HEK293T (cell line): ENCODE data around the gene CA14.

Experiments used
- CTCF ChIA-PET: fragments of 350-600 bp; formaldehyde crosslinking; extraction: SDS; loops from one replicate; lab custom pipeline; 2021; ENCODE audit warnings: antibody characterized with exemption, inconsistent platforms; lab: Yijun Ruan, JAX
- POLR2A ChIA-PET: fragments of 350-600 bp; formaldehyde crosslinking; extraction: SDS; loops from one replicate; lab custom pipeline; 2020; ENCODE audit warnings: antibody characterized with exemption, inconsistent platforms; lab: Yijun Ruan, JAX
- DNase-seq: peaks from one replicate; pipeline ENCODE4 v3.0.0; 2012; ENCODE audit warnings: mixed read lengths; ENCODE audit errors: extremely low spot score
- ARNT ChIP-seq: fragments of 450-650 bp; IDR thresholded peaks from 2 replicates; pipeline ENCODE4 v1.6.1; 2017; ENCODE audit warnings: mild to moderate bottlenecking
- BHLHE40 ChIP-seq: fragments of 450-650 bp; IDR thresholded peaks from 2 replicates; pipeline ENCODE4 v1.6.1; 2016; ENCODE audit warnings: mild to moderate bottlenecking, moderate library complexity, borderline replicate concordance
- CTBP1 ChIP-seq: fragments of 450-650 bp; IDR thresholded peaks from 2 replicates; pipeline ENCODE4 v1.6.1; 2016; ENCODE audit warnings: borderline replicate concordance
- ELF4 ChIP-seq: fragments of 450-650 bp; IDR thresholded peaks from 2 replicates; pipeline ENCODE4 v1.6.1; 2017; ENCODE audit warnings: antibody characterized with exemption
- FOXA1 ChIP-seq: fragments of 450-650 bp; IDR thresholded peaks from 2 replicates; pipeline ENCODE4 v1.6.1; 2016; ENCODE audit warnings: mild to moderate bottlenecking
- FOXM1 ChIP-seq: fragments of 450-650 bp; IDR thresholded peaks from 2 replicates; pipeline ENCODE4 v1.6.1; 2017; ENCODE audit warnings: mild to moderate bottlenecking, borderline replicate concordance
- HDGF ChIP-seq: fragments of 450-650 bp; IDR thresholded peaks from 2 replicates; pipeline ENCODE4 v1.6.1; 2017; ENCODE audit warnings: antibody characterized with exemption, borderline replicate concordance
- L3MBTL2 ChIP-seq: fragments of 450-650 bp; conservative IDR thresholded peaks from 2 replicates; pipeline ENCODE4 v1.6.1; 2016; ENCODE audit warnings: mild to moderate bottlenecking
- LEF1 ChIP-seq: fragments of 450-650 bp; IDR thresholded peaks from 2 replicates; pipeline ENCODE4 v1.6.1; 2017; ENCODE audit warnings: mild to moderate bottlenecking, borderline replicate concordance
- NFRKB ChIP-seq: fragments of 450-650 bp; IDR thresholded peaks from 2 replicates; pipeline ENCODE4 v1.6.1; 2016; ENCODE audit warnings: mild to moderate bottlenecking, moderate library complexity
- SP1 ChIP-seq: fragments of 450-650 bp; IDR thresholded peaks from 2 replicates; pipeline ENCODE4 v1.6.1; 2017
- SUZ12 ChIP-seq: fragments of 450-650 bp; IDR thresholded peaks from 2 replicates; pipeline ENCODE4 v1.6.1; 2016; ENCODE audit warnings: mild to moderate bottlenecking
- TARDBP ChIP-seq: fragments of 450-650 bp; IDR thresholded peaks from 2 replicates; pipeline ENCODE4 v1.6.1; 2016
- ZNF384 ChIP-seq: fragments of 450-650 bp; IDR thresholded peaks from 2 replicates; pipeline ENCODE4 v1.6.1; 2016

CA14 gene

DNA sequence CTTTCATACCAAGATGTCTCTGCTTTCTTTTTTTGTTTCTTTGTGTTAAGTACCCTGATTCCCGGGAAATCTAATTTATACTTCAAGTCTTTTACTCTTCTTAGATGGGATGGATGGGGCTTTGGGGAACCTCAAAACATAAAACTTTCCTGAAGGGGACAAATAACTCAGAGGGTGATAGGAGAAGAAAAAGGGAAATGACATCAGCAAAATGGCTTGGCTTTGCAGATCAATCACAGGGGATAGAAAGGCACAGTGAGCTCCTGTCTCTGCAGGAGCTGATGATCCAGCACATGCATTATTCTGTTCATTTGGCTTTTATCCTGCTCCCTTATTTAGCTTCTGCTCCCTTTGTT lies 1.4 kb upstream of the CA14 start:
- TF ChIP-seq ELF4 = no peak
- no peak for TF ChIP-seq BHLHE40
- TF ChIP-seq ZNF384 = no peak
- TF ChIP-seq ARNT = no peak
- TF ChIP-seq LEF1 = no peak
- TF ChIP-seq FOXA1 = no peak
- no peak for TF ChIP-seq SP1
- TF ChIP-seq SUZ12 = no peak
- TF ChIP-seq NFRKB = no peak
- TF ChIP-seq FOXM1 = no peak
- no peak for TF ChIP-seq HDGF
- POLR2A ChIA-PET = interaction anchor here (0.6 to 10.0 kb wide), 13 partner anchors 15 to 279 kb away, joined by 3 to 137 read pairs (median 4); partner anchors contain the start of genes APH1A, C1orf54 and PRPF3
- CTCF ChIA-PET = interaction anchor here (0.6 to 2.9 kb wide), 11 partner anchors 9 to 739 kb away, joined by 3 to 38 read pairs (median 5); partner anchors contain the start of genes APH1A, C1orf54 and CIART
- no peak for DNase-seq

DNA sequence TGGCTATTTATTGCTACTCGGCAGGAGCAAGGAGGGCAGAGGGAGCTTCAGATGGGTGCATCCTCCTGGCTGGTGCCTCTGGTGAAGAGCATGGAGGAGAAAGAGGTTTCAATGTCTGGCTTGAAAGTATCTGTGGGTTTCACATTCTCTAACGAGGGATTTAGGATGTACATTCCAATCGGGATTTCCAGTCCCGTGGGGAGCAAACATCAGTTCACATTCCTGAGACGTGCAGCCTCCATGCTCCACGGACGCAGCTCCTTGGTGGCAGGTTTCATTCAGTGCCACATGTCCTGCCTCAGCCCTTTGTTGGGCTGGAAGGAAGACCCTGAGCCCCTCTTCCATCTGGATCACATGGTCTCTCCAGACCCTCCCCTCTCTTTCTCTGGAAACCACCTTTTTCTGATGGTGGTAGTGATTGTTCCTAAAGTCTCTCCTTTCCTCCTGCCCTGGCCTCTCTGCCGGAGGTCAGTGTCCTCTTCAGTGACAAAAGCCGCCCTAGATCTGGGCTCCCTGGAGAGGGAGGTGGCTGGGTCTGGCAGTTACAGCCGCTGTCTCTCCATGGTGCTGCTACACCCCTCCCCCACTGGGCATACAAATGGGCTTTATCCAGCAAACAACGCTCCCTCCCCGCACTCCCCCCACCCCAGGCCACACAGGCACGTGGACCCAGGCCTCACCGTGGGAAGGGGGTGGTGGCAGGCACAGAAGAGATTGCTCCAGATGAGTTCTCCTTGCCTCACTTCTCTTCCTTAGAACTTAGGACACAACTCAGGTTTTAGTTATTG lies 826 bp upstream of the CA14 start:
- TF ChIP-seq CTBP1 (no peak), L3MBTL2 (peak; percentile 37; the same call in 1 of the 2 replicates)
- POLR2A ChIA-PET = interaction anchor here (0.6 to 10.0 kb wide), 13 partner anchors 15 to 278 kb away, joined by 3 to 137 read pairs (median 3); partner anchors contain the start of genes APH1A, C1orf54, CIART and PRPF3
- DNase-seq = peak; percentile 13
- CTCF ChIA-PET = interaction anchor here (0.6 to 2.9 kb wide), 9 partner anchors 10 to 739 kb away, joined by 3 to 38 read pairs (median 8); partner anchors contain the start of genes APH1A, C1orf54 and CIART

DNA sequence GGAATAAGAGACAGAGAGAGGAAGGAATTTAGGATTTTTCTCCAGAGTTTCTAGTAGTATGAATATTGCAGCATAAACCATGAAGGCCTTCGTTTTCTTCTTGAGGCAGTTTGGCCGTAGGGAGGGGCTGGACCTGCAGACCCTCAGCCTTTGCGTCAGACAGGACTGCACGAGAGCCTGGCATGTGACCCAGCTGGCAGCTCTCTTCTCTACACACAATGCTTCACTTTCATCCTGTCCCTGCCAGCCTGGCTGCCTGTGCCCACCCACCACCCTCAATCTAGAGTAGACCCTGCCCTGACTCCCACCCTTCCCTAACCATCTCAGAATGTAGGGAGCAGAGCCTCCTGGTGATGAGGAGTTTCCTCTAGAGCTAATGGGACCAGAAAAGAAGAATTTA lies 1.6 kb downstream of the CA14 start:
- CTCF ChIA-PET = interaction anchor here (2.1 kb wide), 1 partner anchor 14 kb away, joined by 7 read pairs; the partner anchor contains the start of gene C1orf54
- DNase-seq = peak; percentile 4
- TF ChIP-seq ELF4 (no peak), L3MBTL2 (no peak), SUZ12 (no peak), BHLHE40 (no peak), SP1 (no peak), CTBP1 (no peak), FOXM1 (no peak), LEF1 (no peak)
- POLR2A ChIA-PET = interaction anchor here (0.8 to 10.0 kb wide), 4 partner anchors 12 to 320 kb away, joined by 3 to 137 read pairs (median 3); partner anchors contain the start of genes APH1A, C1orf54, MCL1 and RPRD2

DNA sequence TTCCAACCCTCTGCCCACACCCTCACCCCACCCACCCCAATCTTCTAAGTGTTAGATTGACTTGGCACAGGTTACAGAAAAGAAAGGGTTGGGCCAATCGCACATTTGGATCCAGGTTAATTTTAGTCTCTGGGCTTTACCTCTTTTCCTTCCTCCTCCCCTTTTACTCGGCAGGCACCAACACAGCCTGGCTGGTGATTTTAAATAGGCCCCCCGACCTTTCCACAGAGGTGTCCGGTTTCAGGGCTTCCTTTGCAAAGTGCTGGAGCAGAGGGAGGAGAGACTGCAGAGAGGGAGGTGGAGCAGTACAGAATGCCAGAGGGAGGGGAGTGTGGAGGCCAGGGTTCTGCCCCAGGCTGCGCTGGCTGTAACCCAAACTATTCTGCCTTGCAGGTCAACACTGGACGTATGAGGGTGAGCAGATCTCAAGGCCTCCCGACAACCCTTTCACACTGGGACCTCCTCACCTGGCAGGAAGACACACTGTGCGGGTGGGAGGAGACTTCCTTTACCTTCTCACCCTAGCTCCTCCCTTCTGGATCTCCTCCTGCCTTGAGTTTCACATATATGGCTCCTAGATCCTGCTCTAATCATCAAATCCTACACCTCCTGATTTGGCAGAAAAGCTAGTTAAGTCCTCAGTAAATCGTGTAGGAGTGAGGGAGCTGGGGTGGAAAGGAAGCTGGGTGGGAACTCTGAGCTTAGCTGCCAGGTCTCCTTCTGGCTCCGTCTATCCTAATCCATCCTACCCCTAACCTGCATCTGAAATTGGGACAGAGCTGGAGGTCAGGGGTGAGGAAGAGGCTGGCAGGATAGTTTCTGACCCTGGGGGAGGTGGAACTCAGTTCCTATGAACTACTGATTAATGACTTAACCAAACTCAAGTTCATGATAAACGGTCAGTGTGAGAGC lies 2.4 kb downstream of the CA14 start:
- POLR2A ChIA-PET = interaction anchor here (0.8 to 10.0 kb wide), 6 partner anchors 11 to 319 kb away, joined by 3 to 137 read pairs (median 3); partner anchors contain the start of genes ANP32E, APH1A, C1orf54 and MCL1
- CTCF ChIA-PET = interaction anchor here (0.6 to 2.1 kb wide), 2 partner anchors 13 to 334 kb away, joined by 7 read pairs; partner anchors contain the start of gene C1orf54

DNA sequence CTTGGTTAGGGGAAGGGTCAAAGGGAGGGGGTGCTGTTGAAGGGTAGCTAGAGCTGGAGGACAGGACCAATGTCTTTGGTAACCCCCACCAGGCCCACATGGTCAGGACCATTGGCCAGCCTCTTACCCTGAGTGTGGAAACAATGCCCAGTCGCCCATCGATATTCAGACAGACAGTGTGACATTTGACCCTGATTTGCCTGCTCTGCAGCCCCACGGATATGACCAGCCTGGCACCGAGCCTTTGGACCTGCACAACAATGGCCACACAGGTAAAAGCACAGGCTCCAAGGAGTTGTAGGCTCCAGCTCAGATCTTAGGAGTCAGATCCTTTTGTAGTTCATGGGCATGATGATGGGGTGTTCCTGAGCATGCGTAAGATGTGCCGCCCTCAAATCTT lies 3.8 kb downstream of the CA14 start:
- TF ChIP-seq SP1 = no peak
- no peak for TF ChIP-seq LEF1
- TF ChIP-seq ELF4 = no peak
- no peak for TF ChIP-seq SUZ12
- no peak for TF ChIP-seq TARDBP
- TF ChIP-seq FOXA1 = no peak
- TF ChIP-seq BHLHE40 = no peak
- POLR2A ChIA-PET = interaction anchor here (0.9 to 10.0 kb wide), 3 partner anchors 10 to 34 kb away, joined by 3 to 137 read pairs (median 3); partner anchors contain the start of genes APH1A and C1orf54
- DNase-seq = no peak
- CTCF ChIA-PET = no interaction called here

More for the DNA sequence above, 2.4 kb downstream of the CA14 start:
- TF ChIP-seq HDGF (peak; percentile 11; the same call in 1 of the 2 replicates), FOXA1 (no peak)
- peak; percentile 48 for DNase-seq

DNA sequence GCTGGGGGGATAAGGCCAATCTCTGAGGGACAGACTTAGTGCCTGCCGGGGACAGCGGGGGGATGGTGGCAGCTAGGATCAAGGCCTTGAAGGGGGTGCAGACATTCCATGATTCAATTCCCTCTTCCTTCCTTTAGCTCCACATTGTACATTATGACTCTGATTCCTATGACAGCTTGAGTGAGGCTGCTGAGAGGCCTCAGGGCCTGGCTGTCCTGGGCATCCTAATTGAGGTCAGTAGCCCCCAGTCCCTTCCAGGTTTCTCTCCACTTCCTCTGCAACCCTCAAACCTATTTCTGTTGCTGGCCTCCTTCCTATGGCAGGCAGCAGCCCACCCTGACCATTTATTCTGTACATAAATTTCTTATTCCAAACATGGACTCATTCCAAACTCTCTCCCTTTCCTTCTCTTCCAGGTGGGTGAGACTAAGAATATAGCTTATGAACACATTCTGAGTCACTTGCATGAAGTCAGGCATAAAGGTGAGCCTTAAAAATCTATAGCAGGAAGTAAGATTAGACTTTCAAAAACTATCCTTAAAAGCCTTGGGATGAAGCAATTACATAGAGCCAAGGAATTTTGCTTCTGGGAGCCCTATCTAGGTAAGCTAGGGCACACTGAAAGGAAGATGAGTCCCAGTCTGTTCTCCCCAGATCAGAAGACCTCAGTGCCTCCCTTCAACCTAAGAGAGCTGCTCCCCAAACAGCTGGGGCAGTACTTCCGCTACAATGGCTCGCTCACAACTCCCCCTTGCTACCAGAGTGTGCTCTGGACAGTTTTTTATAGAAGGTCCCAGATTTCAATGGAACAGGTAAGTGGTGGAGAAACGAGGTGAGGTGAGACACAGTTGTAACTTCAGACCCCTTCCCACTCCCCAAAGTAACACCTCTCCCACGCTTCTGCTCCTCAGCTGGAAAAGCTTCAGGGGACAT lies 5.1 kb downstream of the CA14 start:
- TF ChIP-seq NFRKB = no peak
- ChIA-PET POLR2A (interaction anchor here (0.9 to 10.0 kb wide), 5 partner anchors 9 to 329 kb away, joined by 3 to 137 read pairs (median 3); partner anchors contain the start of genes APH1A and C1orf54), CTCF (no interaction called here)
- no peak for DNase-seq

DNA sequence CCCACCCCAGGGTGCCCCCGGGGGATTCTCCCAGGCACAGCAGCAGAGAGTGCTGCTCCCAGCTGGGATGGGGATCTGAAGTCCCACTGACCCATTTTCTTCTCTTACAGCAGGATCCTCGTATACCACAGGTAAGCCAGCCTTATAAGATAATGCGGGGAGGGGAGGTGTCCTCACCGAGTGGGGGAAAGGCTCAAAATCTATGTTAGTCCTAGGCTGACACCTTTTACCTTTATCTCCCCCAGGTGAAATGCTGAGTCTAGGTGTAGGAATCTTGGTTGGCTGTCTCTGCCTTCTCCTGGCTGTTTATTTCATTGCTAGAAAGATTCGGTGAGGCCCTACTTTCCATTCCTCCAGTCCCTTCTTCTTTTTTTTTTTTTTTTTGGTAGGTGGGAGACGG lies 6.0 kb downstream of the CA14 start:
- ChIA-PET POLR2A (interaction anchor here (1.6 to 10.0 kb wide), 2 partner anchors 8 to 18 kb away, joined by 3 to 137 read pairs; partner anchors contain the start of genes APH1A and C1orf54), CTCF (interaction anchor here (0.8 kb wide), 1 partner anchor 166 kb away, joined by 3 read pairs; no protein-coding TSS in a partner anchor)
- no peak for DNase-seq
- TF ChIP-seq BHLHE40 = no peak
- no peak for TF ChIP-seq LEF1
- TF ChIP-seq ARNT = no peak
- no peak for TF ChIP-seq SP1
- TF ChIP-seq ELF4 = no peak
- no peak for TF ChIP-seq FOXA1
- no peak for TF ChIP-seq TARDBP
- no peak for TF ChIP-seq L3MBTL2
- no peak for TF ChIP-seq ZNF384
- no peak for TF ChIP-seq HDGF
- no peak for TF ChIP-seq FOXM1
